Panc1 (cell line): ENCODE results near the gene SCNM1. TPM values are rescaled to one million over a fixed set of nuclear protein-coding genes. Genes with fewer than 3 reads are reported as not detected.

Source experiments
- ATAC-seq: fragments of 200-7000 bp; cut with Tn5 transposase; 2 replicates; pipeline ENCODE4 v1.9.1; 2020; ENCODE audit warnings: mild to moderate bottlenecking, moderate library complexity
- BruUV-seq: library from RNA; stranded (reverse); fragments of 400-500 nt; replicated peaks from 2 replicates; lab custom pipeline; 2021; lab: Mats Ljungman, UMichigan
- CTCF ChIA-PET: fragments of 300-600 bp; sonication (Branson Sonifier 250); formaldehyde crosslinking; loops from one replicate; lab custom pipeline; 2022; ENCODE audit warnings: antibody characterized with exemption; lab: Charles Lee
- POLR2A ChIA-PET: fragments of 300-600 bp; sonication (Branson Sonifier 250); formaldehyde crosslinking; loops from one replicate; lab custom pipeline; 2022; ENCODE audit warnings: antibody characterized with exemption; lab: Charles Lee
- DNase-seq: peaks from one replicate; pipeline ENCODE4 v3.0.0-alpha.2; 2010; ENCODE audit warnings: low read depth, low spot score
- H3K27ac ChIP-seq: 2 replicates; pipeline ENCODE4 v1.5.1; 2011; ENCODE audit warnings: mild to moderate bottlenecking, low read length, inconsistent platforms
- H3K27me3 ChIP-seq: fragments of 200-500 bp; sonication (Bioruptor generic); 2 replicates; pipeline ENCODE4 v1.6.0; 2014; ENCODE audit warnings: low read length, inconsistent platforms; ENCODE audit not compliant: control insufficient read depth, insufficient read depth
- H3K36me3 ChIP-seq: fragments of 200-500 bp; sonication (Bioruptor generic); 2 replicates; pipeline ENCODE4 v1.5.1; 2014; ENCODE audit warnings: inconsistent platforms, mild to moderate bottlenecking, low read length, moderate library complexity; ENCODE audit not compliant: control insufficient read depth, insufficient read depth
- H3K4me1 ChIP-seq: 2 replicates; pipeline ENCODE4 v1.5.1; 2011; ENCODE audit warnings: inconsistent platforms, mild to moderate bottlenecking, low read length, moderate library complexity; ENCODE audit not compliant: control insufficient read depth, insufficient read depth
- H3K4me3 ChIP-seq, 2 experiments: 2 replicates each; pipeline ENCODE4 v1.5.1; 2011 to 2012; ENCODE audit warnings: low read depth in 2 of 2, low read length in 2 of 2, mild to moderate bottlenecking in 2 of 2, inconsistent platforms in 1 of 2, moderate library complexity in 1 of 2
- H3K9me3 ChIP-seq: fragments of 200-500 bp; sonication (Bioruptor generic); 2 replicates; pipeline ENCODE4 v1.5.1; 2014; ENCODE audit warnings: low read depth, mild to moderate bottlenecking, inconsistent platforms, low read length, moderate library complexity; ENCODE audit not compliant: control insufficient read depth, insufficient read depth
- POLR2AphosphoS5 ChIP-seq: IDR thresholded peaks from 2 replicates; pipeline ENCODE4 v1.6.1; 2012; ENCODE audit warnings: mild to moderate bottlenecking, low read depth, low read length, moderate library complexity
- SIN3A ChIP-seq: IDR thresholded peaks from 2 replicates; pipeline ENCODE4 v1.6.1; 2012; ENCODE audit warnings: low read depth, mild to moderate bottlenecking, low read length, moderate library complexity, borderline replicate concordance; ENCODE audit not compliant: insufficient read depth
- TCF7L2 ChIP-seq: IDR thresholded peaks from 2 replicates; pipeline ENCODE4 v1.6.1; 2011; ENCODE audit warnings: mild to moderate bottlenecking, low read depth, low read length, inconsistent platforms
- in situ Hi-C: cut with HindIII; loops from 2 replicates; pipeline ENCODE4 v1.10.0; 2016; ENCODE audit warnings: low sequenced_read_pairs, low pct_unique_long_range_greater_than_20kb
- intact Hi-C: fragments of 100-400 bp; cut with micrococcal nuclease; formaldehyde crosslinking; loops from one replicate; pipeline ENCODE4 v1.10.0; 2022; ENCODE audit not compliant: unreplicated experiment
- total RNA-seq: library from RNA; stranded (reverse); gene quantifications from one replicate; pipeline ENCODE4 v1.2.1, GENCODE V29; 2021; ENCODE audit not compliant: unreplicated experiment
- TF ChIP-seq, protein P1 (sequence below), 2 experiments: IDR thresholded peaks; 2 replicates each; pipeline ENCODE4 v1.6.1; 2011 to 2012; ENCODE audit warnings: low read depth in 2 of 2, control low read depth in 1 of 2, low read length in 1 of 2, mild to moderate bottlenecking in 1 of 2, moderate library complexity in 1 of 2; ENCODE audit not compliant: insufficient read depth in 1 of 2
- TF ChIP-seq, protein P2 (sequence below): fragments of 450-650 bp; IDR thresholded peaks from 2 replicates; pipeline ENCODE4 v1.5.1; 2017; ENCODE audit warnings: mild to moderate bottlenecking

Gene SCNM1
- total RNA-seq, 1 experiment from 2014 or later: 36.5 TPM

DNA sequence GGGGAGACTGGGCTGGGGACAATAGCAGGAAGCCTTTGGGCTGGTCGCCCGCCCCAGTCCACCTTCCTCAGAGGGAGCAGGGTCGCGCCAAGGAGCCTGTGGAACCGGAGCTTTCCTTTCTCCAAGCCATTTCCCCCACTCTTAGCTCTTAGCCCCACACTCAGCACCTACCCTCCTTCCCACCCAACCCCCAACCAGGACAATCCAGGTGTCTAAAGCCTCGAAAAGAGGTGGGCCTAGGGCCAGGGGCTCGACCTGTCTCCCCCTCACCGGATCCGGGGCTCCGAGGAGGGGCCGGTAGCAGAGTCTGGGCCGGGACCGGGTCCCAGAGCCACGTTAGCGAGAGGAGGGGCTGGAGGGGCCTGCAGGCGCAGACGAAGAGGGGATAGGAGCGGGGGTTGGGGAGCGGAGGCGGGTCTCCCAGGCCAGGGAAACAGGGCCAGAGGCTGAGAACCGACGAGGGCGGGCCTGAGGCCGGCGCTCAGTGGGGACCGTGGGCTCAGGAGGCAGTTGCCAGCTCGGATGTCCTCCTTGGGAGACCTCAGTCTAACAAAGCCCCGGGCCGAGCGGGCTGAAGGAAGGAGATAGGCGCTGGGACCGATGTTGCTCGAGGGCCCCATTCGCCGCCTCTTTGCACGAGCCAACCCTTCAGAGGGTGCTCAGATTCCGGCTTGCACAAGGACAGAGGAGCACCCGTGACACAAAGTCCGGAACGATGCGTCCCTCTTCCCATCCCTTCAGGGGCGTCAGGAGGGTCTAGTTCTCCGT lies 20.5 kb upstream of the SCNM1 start:
- intact Hi-C loops: no loop called here
- Histone ChIP-seq H3K9me3 (no peaks in the 10 kb centered on the region), H3K36me3 (no peaks in the 10 kb centered on the region), H3K27ac (no peak overlapping the region), H3K4me1 (peaks cover 7% of the 10 kb centered on the region; the same call in 1 of the 2 replicates), H3K27me3 (no peaks in the 10 kb centered on the region), H3K4me3 (peak overlapping the region; percentile 69 to 82)
- ChIA-PET POLR2A (no interaction called here), CTCF (interaction anchor here (0.6 to 0.9 kb wide), 2 partner anchors 46 to 58 kb away, joined by 6 to 9 read pairs; no protein-coding TSS in a partner anchor)
- TF ChIP-seq, protein P1, sequence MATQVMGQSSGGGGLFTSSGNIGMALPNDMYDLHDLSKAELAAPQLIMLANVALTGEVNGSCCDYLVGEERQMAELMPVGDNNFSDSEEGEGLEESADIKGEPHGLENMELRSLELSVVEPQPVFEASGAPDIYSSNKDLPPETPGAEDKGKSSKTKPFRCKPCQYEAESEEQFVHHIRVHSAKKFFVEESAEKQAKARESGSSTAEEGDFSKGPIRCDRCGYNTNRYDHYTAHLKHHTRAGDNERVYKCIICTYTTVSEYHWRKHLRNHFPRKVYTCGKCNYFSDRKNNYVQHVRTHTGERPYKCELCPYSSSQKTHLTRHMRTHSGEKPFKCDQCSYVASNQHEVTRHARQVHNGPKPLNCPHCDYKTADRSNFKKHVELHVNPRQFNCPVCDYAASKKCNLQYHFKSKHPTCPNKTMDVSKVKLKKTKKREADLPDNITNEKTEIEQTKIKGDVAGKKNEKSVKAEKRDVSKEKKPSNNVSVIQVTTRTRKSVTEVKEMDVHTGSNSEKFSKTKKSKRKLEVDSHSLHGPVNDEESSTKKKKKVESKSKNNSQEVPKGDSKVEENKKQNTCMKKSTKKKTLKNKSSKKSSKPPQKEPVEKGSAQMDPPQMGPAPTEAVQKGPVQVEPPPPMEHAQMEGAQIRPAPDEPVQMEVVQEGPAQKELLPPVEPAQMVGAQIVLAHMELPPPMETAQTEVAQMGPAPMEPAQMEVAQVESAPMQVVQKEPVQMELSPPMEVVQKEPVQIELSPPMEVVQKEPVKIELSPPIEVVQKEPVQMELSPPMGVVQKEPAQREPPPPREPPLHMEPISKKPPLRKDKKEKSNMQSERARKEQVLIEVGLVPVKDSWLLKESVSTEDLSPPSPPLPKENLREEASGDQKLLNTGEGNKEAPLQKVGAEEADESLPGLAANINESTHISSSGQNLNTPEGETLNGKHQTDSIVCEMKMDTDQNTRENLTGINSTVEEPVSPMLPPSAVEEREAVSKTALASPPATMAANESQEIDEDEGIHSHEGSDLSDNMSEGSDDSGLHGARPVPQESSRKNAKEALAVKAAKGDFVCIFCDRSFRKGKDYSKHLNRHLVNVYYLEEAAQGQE (IDR thresholded peaks at IDR 0.05; ENCODE audit: insufficient read depth in 1 of 2, low read depth in 2 of 2, low read length in 1 of 2): no peak
- TF ChIP-seq SIN3A: no peak
- TF ChIP-seq TCF7L2: no peak
- TF ChIP-seq POLR2AphosphoS5: no peak
- TF ChIP-seq, protein P2, sequence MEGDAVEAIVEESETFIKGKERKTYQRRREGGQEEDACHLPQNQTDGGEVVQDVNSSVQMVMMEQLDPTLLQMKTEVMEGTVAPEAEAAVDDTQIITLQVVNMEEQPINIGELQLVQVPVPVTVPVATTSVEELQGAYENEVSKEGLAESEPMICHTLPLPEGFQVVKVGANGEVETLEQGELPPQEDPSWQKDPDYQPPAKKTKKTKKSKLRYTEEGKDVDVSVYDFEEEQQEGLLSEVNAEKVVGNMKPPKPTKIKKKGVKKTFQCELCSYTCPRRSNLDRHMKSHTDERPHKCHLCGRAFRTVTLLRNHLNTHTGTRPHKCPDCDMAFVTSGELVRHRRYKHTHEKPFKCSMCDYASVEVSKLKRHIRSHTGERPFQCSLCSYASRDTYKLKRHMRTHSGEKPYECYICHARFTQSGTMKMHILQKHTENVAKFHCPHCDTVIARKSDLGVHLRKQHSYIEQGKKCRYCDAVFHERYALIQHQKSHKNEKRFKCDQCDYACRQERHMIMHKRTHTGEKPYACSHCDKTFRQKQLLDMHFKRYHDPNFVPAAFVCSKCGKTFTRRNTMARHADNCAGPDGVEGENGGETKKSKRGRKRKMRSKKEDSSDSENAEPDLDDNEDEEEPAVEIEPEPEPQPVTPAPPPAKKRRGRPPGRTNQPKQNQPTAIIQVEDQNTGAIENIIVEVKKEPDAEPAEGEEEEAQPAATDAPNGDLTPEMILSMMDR: no peak
- DNase-seq: no peak
- BruUV-seq: no TSS peak
- in situ Hi-C loops: no loop called here
- ATAC-seq: no peak; the same call in 1 of the 2 replicates

DNA sequence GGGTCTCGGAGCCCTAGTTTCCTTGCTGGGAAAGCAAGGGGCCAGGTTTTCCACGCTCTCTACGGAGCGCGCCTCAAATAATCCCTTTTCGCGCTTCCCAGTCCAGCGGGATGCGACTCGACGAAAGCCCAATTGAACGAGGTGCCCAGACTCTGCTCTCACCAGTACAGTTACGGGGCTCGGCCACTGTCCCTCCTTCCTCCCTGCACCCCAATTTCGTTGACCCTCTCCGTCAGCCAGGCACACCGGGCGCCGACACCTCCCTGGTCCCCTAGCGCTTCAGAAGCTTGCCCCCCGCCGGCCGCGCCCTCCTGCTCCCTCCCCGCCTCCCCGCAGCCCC lies 19.9 kb upstream of the SCNM1 start:
- Histone ChIP-seq H3K4me1 (peaks cover 7% of the 10 kb centered on the region; the same call in 1 of the 2 replicates), H3K27me3 (no peaks in the 10 kb centered on the region), H3K9me3 (no peaks in the 10 kb centered on the region), H3K27ac (no peak overlapping the region), H3K4me3 (peak overlapping the region; percentile 69 to 82), H3K36me3 (no peaks in the 10 kb centered on the region)
- TF ChIP-seq SIN3A: no peak
- TF ChIP-seq, protein P2: no peak
- TF ChIP-seq POLR2AphosphoS5: no peak
- TF ChIP-seq, protein P1 (IDR thresholded peaks at IDR 0.05; ENCODE audit: insufficient read depth in 1 of 2, low read depth in 2 of 2, low read length in 1 of 2): no peak
- no peak for TF ChIP-seq TCF7L2
- POLR2A ChIA-PET: no interaction called here
- ATAC-seq: peak; percentile 7
- CTCF ChIA-PET: no interaction called here
- in situ Hi-C loops (no loop called here), intact Hi-C loops (no loop called here)
- no TSS peak for BruUV-seq
- DNase-seq: no peak
